Liver (tissue), 3 donors: ENCODE results near the gene UGT1A9.

Source experiments
- ATF3 ChIP-seq: IDR thresholded peaks from 2 replicates; pipeline ENCODE4 v1.6.1; 2016; ENCODE audit warnings: antibody characterized with exemption
- CTCF ChIP-seq: fragments of 150-350 bp; IDR thresholded peaks from 2 replicates; pipeline ENCODE4 v1.5.1; 2017; ENCODE audit warnings: improper control_type of control experiment, low read depth, low read length; ENCODE audit not compliant: missing input control
- FOXA1 ChIP-seq: IDR thresholded peaks from 2 replicates; pipeline ENCODE4 v1.6.1; 2016; ENCODE audit warnings: antibody characterized with exemption
- GABPA ChIP-seq, 2 donors: IDR thresholded peaks in 1 of 2; conservative IDR thresholded peaks in 1 of 2; 2 replicates each; pipeline ENCODE4 v1.6.1; 2016; ENCODE audit warnings: antibody characterized with exemption in 2 of 2, mild to moderate bottlenecking in 1 of 2, moderate library complexity in 1 of 2
- JUND ChIP-seq, 2 donors: IDR thresholded peaks; 2 replicates each; pipeline ENCODE4 v1.6.1; 2016; ENCODE audit warnings: antibody characterized with exemption in 2 of 2
- MAX ChIP-seq: IDR thresholded peaks from 2 replicates; pipeline ENCODE4 v1.6.1; 2016; ENCODE audit warnings: antibody characterized with exemption
- RAD21 ChIP-seq, 2 donors: IDR thresholded peaks; 2 replicates each; pipeline ENCODE4 v1.6.1; 2016; ENCODE audit warnings: antibody characterized with exemption in 2 of 2, mild to moderate bottlenecking in 2 of 2
- REST ChIP-seq: IDR thresholded peaks from 2 replicates; pipeline ENCODE4 v1.6.1; 2016; ENCODE audit warnings: antibody characterized with exemption, mild to moderate bottlenecking
- TAF1 ChIP-seq: conservative IDR thresholded peaks from 2 replicates; pipeline ENCODE4 v1.6.1; 2016; ENCODE audit warnings: antibody characterized with exemption, mild to moderate bottlenecking
- YY1 ChIP-seq: IDR thresholded peaks from 2 replicates; pipeline ENCODE4 v1.6.1; 2016; ENCODE audit warnings: antibody characterized with exemption, mild to moderate bottlenecking
- ZBTB33 ChIP-seq: IDR thresholded peaks from 2 replicates; pipeline ENCODE4 v1.6.1; 2016; ENCODE audit warnings: antibody characterized with exemption
- donor health status: healthy.
- donor health status: healthy.

GRCh38 chr2:233655043-233655442, 16.7 kb upstream of the UGT1A9 start:
- TF ChIP-seq CTCF = no peak
- no peak for TF ChIP-seq TAF1
- no peak for TF ChIP-seq MAX
- TF ChIP-seq RAD21 (IDR thresholded peaks at IDR 0.05) = no peak
- TF ChIP-seq GABPA (IDR thresholded peaks at IDR 0.05 in 1 of 2, conservative IDR thresholded peaks at IDR 0.05 in 1 of 2) = no peak
- TF ChIP-seq JUND (IDR thresholded peaks at IDR 0.05) = no peak
- no peak for TF ChIP-seq REST
- TF ChIP-seq ATF3 = no peak
- no peak for TF ChIP-seq YY1
- TF ChIP-seq FOXA1 = no peak
- no peak for TF ChIP-seq ZBTB33
